Measurements from ENCODE around the gene SHD. TPM values are rescaled to one million over a fixed set of nuclear protein-coding genes. Genes with fewer than 3 reads are reported as not detected.

The SHD gene
- total RNA-seq, 1 donor from 2014 or later = not detected

DNA sequence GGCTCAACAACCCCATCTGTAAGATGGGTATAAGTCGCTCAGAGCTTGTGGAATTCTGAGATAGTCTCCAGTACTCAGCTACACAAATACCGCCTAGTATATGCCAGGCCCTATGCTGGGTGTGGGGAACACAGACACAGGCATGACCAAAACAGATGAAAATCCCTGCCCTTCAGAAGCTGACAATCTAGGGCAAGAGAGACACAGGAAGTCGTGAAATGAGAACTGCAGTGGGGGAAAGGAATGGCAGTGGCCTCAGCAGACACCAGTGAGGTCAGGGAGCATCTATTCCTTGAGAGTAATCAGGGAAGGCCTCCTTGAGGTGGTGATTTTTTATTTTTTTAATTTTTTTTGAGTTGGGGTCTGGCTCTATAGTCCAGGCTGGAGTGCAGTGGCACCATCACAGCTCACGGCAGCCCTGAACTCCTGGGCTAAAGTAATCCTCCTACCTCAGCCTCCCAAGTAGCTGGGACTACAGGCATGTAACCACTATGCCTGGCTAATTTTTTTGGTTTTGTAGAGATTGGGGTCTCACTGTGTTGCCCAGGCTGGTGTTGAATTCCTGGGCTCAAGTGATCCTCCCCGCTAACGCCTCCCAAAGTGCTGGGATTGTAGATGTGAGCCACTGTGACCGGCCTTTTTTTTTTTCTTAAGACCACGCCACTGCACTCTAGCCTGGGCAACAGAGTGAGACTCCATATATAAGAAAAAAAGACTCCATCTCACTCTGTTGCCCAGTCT is 19.9 kb downstream of the SHD start:
- DNase-seq (ENCODE audit: low spot score) = no peak

DNA sequence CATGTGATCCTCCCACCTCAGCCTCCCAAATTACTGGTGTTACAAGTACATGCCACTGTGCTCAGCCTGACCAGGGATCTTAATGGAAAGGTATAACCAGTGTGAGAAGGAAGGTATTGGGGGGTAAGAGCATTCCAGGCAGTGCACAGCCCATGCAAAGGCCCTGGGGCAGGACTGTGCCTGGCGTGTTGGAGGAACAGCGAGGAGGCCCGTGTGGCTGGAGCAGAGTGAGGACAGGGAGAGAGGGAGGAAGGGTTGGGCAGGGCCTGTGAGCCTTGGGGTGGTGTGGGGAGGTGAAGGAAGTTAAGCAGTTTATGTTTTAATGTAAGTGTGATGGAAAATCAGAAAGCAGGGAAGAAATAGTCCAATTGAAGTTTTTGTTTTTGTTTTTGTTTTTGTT is 21.5 kb downstream of the SHD start:
- no peak for DNase-seq (ENCODE audit: low spot score)

DNA sequence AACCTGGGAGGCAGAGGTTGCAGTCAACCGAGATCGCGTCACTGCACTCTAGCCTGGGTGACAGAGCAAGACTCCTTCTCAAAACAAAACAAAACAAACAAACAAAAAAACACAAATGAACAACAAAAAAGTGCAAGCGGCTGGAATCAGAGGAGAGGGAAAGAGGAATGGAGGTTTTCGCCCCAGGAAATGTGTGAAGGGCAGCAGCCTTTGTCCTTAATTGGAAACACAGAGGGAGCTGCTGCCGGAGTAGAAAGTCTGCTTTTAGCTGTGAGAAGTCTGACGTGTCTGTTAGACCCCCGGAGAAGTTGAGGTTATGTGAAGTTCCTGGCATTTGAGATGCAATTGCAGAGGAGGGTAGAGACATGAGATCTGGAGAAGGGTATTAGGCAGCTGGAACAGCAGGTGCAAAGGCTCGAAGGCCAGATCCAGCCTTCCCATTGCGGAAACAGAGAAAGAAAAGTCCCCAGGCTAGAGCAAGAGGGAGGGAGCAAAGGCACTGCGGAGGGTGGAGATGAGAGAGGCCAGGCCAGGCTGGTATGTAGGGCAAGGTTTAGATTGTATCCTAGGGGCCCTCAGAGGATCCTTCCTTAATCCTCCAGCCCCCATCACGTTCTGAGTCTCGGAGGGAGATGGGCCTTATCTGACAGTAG is 22.6 kb downstream of the SHD start:
- DNase-seq (ENCODE audit: low spot score) = no peak

DNA sequence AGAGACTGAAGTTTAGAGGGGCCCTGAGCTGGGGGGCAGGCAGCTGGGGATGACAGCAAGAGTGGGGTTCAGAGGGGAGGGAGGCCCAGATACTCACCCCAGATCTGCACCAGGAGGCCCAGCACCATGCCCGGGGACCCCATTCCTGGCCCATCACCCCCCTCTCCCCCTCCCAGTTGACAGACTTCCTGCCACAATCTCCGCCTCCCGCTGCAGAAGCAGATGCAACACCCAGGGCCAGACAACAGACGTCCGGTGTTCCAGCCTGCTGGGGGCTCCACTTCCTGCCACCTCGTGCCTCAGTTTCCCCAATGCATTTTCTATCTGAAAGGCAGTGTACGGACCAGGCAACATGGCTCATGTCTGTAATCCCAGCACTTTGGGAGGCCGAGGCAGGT is 23.2 kb downstream of the SHD start, which contains the start of gene TMIGD2:
Gene TMIGD2, minus strand, starts transcription at position 147 of the 398 bp plus-strand sequence. Its CDS starts 4 bp downstream, at position 143.
- no peak for DNase-seq (ENCODE audit: low spot score)

GRCh38 chr19:4303819-4304537 is 24.9 kb downstream of the SHD start:
- no peak for DNase-seq (ENCODE audit: low spot score)

DNA sequence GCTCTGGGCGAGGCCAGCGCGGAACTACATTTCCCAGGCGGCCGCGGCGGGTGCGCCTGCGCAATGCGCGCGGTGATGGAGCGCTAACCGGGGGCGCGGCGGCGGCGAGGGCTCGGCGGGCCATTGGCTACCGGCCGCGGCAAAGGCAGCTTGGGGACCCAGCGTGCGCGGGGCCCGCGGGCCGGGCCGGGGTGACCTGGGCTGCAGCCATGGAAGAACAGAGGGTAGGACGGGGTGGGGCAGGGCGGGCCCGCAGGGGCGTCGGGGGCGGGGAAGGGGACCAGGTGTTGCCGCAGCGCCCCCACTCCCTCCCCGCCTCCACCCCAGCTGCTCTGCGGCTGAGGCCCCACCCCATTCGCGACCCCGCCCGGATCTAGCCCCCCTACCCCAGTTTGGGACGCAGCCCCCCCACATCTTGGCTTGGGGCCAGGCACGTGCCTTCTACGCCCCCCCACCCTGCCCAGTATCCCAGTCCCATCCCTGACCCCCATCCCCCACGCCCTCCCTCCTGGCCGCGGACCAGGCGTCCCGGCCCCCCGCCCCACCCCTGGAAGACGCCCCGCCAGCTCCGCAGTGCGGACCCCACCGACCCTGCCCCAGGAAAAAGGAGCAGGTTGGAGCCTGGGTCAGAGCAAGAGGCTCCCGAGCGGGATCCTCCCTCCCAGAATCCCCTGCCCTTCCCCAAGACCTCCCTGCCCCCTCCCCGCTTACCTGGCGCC is 25.6 kb downstream of the SHD start, which contains the start of gene FSD1:
Gene FSD1, plus strand, starts transcription at position 61 of the 719 bp plus-strand sequence. Its CDS starts 149 bp downstream, at position 210.
- no peak for DNase-seq (ENCODE audit: low spot score)

- DNase-seq (ENCODE audit: low spot score) = no peak
Measured at GRCh38 chr19:4305257-4305612, 26.2 kb downstream of the SHD start.

GRCh38 chr19:4305659-4306058 is 26.6 kb downstream of the SHD start:
- no peak for DNase-seq (ENCODE audit: low spot score)

DNA sequence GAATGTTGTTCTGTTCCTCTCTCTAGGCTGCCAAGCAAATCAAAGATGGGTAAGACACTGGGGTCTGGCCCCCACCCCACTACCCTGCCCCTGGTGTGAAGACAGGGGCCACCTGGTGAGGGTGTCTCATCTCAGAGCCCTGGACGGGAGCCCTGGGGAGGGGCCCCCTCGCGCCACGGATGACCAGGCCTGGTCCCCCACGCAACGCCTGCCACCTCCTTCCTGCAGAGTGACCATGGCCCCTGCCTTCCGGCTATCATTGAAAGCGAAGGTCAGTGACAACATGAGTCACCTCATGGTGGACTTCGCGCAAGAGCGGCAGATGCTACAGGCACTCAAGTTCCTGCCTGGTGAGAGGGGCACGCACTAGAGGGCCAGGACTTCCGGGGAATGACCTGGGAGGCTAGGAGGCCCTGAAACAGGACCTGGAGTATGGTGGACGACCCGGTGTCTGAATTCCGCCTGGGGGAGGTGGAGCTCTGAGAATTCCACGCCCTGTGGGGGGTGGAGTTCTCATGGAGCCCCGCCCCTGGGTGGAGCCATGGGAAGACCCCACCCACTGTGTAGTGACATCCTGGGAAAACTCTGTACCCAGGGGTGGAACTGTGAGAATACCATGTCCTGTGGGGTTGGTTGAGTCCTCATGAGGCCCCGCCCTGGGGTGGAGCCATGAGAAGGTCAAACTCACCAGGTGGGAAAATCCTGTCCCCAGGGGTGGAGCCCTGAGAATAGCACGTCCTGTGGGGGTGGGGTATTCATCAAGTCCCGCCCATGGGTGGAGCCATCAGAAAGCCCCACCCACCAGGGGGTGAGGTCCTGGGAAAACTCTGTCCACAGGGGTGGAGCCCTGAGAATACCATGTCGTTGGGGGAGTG is 31.4 kb downstream of the SHD start:
- DNase-seq (ENCODE audit: low spot score) = no peak

GRCh38 chr19:4313847-4314490 is 34.9 kb downstream of the SHD start:
- DNase-seq (ENCODE audit: low spot score) = no peak

DNA sequence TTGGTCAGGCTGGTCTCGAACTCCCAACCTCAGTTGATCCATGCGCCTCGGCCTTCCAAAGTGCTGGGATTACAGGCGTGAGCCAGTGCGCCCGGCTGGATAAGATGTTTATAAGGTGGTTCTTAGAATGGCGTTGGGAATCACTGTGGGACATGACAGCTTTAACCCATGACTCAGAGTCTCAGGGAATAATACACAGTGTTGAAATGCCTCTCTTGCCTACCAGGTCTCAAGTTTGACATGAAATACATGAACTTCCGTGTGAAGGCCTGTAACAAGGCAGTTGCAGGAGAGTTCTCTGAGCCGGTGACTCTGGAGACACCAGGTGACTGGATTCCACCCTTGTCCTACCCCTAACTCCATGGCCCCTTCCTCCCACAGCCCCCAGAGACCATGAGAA is 37.9 kb downstream of the SHD start:
- no peak for DNase-seq (ENCODE audit: low spot score)

DNA sequence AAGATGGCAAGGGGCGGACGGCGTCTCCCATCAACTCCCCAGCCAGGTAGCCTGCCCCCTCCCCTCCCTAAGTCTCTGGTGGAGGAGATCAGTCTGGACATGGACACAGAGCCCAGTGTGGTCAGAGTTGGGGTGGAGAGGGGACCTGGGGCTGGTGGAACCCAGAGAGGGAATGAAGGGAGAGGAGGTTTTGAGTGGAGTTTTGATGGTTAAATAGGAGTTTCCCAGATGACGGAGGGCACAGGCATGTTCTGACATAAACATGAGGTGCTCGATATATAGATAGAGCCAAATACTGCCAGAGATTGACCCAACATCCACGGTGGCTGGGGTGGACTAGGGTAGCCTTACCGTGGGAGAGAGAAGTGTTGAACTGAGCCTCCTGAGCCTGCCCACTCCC is 39.4 kb downstream of the SHD start:
- DNase-seq (ENCODE audit: low spot score) = no peak

DNA sequence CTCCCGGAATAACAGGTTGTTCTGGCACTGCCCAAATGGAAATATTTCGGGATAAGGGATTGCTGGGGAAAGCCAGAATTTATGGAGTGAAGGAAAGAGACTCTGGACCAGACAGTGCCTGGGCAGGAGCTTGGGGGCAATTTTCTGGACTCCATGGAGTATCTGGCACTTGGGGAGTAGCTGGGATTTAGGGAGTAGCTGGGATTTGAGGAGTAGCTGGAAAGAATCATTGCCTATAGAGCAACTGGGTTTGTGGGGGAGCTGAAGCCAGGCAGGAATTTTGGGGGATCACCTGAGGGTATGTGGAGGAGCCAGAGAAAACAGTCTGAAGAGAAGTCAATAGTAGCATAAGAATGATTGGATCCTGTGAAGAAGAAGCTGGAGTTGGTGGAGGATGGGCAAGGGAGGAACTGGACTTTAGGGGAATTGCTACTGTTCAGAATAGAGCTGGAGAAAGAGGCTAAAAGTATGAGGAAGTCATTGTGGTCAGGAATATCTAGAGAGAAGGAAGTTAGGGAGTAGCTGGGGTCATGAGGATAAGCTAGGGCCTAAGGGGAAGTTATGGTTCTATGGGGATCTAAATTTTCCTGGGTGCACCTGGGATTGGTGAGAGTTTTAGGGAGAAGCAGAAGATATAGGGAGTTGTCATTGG is 40.1 kb downstream of the SHD start:
- no peak for DNase-seq (ENCODE audit: low spot score)

DNA sequence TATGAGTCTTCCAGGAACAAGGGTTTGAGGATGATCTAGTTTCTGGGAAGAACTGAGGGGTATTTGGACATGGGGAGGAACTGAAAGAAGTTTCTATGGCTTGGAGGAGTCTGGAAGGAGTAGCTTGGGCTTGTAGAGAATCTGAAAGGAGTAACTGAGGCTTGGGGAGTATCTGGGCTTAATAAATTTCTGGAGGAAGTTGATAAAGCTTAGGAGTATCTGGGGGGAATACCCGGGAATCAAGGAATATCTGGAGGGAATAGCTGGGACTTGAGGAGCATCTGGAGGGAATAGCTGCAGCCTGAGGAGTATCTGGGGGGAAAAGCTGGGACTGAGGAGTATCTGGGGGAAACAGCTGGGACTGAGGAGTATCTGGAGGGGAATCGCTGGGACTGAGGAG is 41.4 kb downstream of the SHD start:
- DNase-seq (ENCODE audit: low spot score) = no peak

GRCh38 chr19:4322942-4323665 is 44.0 kb downstream of the SHD start:
- DNase-seq (ENCODE audit: low spot score) = no peak

DNA sequence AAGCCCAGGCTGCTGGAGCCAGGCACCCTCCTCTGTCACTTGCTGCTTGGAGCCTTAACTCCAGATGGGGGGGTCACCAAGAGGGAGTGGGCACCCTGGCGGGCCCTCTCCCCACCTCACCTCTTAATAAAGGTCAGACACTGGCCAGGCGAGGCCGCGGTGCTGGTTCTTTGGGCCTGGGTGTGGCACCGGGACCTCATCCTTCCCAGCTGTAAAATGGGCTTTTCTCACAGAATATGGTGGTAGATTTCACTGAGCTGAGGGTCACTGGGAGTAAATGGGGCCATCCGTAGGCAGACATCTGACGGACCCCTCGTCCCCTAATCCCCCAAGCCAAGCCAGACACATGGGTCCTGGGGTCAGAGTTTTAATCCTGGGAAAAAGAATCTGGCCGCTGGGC is 44.6 kb downstream of the SHD start:
- DNase-seq (ENCODE audit: low spot score) = no peak

- DNase-seq (ENCODE audit: low spot score) = no peak
Measured at GRCh38 chr19:4324228-4324627, 45.2 kb downstream of the SHD start.

- no peak for DNase-seq (ENCODE audit: low spot score)
Measured at GRCh38 chr19:4326215-4326836, 47.3 kb downstream of the SHD start.

- no peak for DNase-seq (ENCODE audit: low spot score)
Measured at GRCh38 chr19:4326837-4327251, 47.8 kb downstream of the SHD start.

All from ureter (tissue), 1 donor.